Suppressor macrophage (primary cell): Measurements from ENCODE around the gene SELE.

Experiments used
- DNase-seq, 4 experiments: peaks; one replicate each; pipeline ENCODE4 v3.0.0-alpha.2; 2020 to 2022

Gene SELE

GRCh38 chr1:169681140-169681539 lies 52.7 kb downstream of the SELE start:
- DNase-seq: no peak

GRCh38 chr1:169680377-169681019 lies 53.4 kb downstream of the SELE start:
- DNase-seq: no peak

GRCh38 chr1:169679692-169680091 lies 54.2 kb downstream of the SELE start:
- no peak for DNase-seq

GRCh38 chr1:169676001-169676400 lies 57.9 kb downstream of the SELE start:
- no peak for DNase-seq
